Spleen (tissue), 7 donors: ENCODE data around the gene FGF10.

Source experiments
- CTCF ChIP-seq, 11 experiments: fragments of 200-600 bp in 7 of 11; fragments of 450-650 bp in 4 of 11; sonication (generic) in 4 of 11; IDR thresholded peaks in 8 of 11; conservative IDR thresholded peaks in 3 of 11; 1 replicate in 7 of 11; 2 replicates in 4 of 11; pipeline versions ENCODE4 v1.4.0 to v1.8.0; 2016 to 2021; ENCODE audit warnings: antibody characterized with exemption in 11 of 11, inconsistent platforms in 4 of 11, mild to moderate bottlenecking in 1 of 11
- POLR2AphosphoS5 ChIP-seq, 3 donors: sonication (generic); formaldehyde crosslinking; IDR thresholded peaks; one replicate each; pipeline ENCODE4 v1.5.1; 2017; ENCODE audit warnings: antibody characterized with exemption in 3 of 3
- donor health status: DM: no; HTN: no; CAD: no; lungs with moderate emphysema.
- donor health status: DM: no; HTN: no; CAD: no.
- donor health status: DM: no; HTN: no; CAD: no.

DNA sequence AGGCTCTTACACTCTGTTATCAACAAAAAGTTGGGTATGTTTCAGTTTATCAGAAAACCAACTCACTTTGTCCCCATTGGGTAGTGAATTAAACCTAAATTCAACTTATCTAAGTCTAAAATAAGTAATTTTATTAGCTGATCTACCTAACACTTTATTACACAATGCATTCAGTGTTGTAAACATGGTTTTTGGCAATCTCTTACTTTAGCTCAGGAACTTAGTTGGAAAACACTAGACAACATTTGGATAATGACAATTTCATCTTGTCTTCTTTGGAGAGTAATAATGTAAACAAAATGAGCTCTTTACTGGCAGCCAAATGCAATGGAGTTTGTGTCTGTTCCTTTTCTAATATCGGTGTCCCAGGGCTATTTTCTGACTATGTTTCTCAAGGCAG, 33.0 kb downstream of the FGF10 start:
- no peak for TF ChIP-seq CTCF (IDR thresholded peaks at IDR 0.05 in 8 of 11, conservative IDR thresholded peaks at IDR 0.05 in 3 of 11)
- no peak for TF ChIP-seq POLR2AphosphoS5 (IDR thresholded peaks at IDR 0.05)
